GM18498 (cell line): Measurements from ENCODE around the gene BACH2.

Source experiments
- ATAC-seq: cut with Tn5 transposase; IDR thresholded peaks from one replicate; pipeline ENCODE4 v1.9.1; 2021; ENCODE audit warnings: mild to moderate bottlenecking, moderate library complexity; ENCODE audit not compliant: unreplicated experiment

BACH2 gene

DNA sequence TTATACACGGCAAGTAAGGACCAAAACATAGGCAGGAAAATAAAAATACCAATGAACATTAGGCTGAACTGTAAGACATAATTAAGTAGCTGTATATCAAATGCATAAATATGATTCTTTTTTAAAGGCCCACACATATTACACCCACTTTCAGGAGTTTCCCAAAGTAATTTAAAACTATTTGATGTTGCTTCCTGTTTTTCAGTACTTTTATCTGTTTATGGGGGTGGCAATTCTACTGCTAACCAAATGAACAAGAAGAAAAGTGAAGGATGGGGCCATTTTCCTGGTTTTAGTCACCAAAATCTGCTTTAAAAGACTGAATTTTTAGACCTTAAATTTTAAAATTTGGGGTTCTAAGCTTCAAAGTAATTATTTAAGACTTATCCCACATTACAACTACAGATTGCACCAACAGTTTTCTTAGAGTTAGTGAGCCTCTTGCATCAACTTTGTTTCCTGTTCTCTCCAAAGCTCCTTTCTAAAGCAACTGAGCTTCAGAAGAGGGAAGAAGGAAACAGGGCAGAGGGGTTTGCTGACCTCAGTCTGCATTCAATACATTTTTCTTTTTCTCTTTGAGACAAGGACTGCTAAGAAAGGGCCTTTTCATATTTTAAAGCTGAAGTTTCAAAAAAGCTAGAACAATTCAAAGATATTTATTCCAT is 191.0 kb downstream of the BACH2 start:
- no peak for ATAC-seq

DNA sequence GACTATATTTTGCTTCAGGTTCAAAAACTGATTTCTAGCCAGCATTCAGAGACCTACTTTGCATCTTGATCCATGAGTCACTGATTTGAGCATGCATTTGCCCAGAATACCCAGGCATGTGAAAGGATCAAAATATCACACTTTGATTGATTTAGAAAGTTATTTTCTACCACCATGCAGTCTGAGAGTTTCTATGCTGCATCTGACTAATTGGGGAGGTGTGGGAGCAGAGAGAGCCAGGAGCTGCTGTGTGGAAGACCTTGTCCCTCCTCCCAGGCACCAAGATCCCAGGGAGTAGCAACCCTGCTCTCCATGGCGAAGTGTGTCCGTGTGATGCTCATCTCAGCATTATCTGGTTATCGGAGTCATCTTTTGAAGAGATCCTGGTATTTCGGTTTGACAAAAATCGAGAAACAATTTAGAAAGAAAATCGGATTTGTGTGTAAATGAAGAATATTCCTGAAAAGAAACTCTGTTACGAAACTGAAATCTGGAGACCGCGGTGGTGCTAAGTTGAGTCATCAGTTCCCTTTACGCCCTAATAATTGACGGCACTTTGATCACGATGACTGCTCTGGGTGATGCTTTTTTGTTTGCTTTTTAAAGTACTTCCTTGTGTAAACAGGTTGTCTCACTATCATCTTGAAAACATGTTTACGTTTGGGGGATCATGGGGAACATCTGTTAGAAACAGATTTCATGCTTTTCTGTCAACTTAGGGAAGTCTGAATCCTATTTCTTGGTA is 193.4 kb downstream of the BACH2 start:
- ATAC-seq = peak; percentile 84

- ATAC-seq = no peak
Observed at GRCh38 chr6:90101403-90101802, 195.2 kb downstream of the BACH2 start.

GRCh38 chr6:90100059-90100665 is 196.5 kb downstream of the BACH2 start:
- ATAC-seq = no peak

- ATAC-seq = no peak
Observed at GRCh38 chr6:90098627-90099026, 198.0 kb downstream of the BACH2 start.

- no peak for ATAC-seq
Observed at GRCh38 chr6:90098001-90098531, 198.6 kb downstream of the BACH2 start.

DNA sequence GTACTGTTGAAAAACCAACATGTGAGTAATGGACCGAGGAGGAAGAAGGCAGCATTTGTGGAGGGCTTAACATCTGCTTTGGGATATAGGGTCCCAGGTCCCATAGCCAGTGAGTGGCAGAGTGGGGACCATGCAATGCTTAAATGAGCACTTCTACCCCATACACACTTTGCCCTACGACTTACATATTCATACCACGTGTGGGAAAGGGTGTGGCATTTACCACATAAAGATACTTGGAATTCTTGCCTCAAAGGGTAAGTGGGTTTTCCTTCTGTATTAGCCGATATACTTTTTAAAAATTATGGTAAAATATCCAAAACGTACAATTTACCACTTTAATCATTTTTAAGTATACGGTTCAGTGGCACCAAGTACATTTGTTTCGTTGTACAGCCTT is 199.3 kb downstream of the BACH2 start:
- ATAC-seq = no peak

DNA sequence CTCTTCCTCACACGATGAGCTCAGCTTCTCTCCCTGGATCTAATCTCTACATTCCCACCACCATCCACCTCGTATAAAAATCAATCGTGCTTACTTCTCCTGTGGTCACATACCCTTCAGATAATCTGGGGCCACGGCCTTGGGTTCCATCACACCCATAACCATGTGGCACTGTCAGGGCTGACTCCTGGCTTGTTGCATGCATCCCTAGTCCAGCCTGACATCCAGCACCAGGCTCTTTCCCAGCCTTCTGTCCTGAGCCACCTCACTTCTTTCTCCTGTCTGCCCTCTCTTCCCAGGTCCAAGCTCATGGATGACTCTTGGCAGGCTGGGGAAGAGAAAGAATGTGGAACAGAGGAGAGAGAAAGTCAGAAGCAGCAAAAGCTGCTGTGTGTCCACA is 199.8 kb downstream of the BACH2 start:
- no peak for ATAC-seq

DNA sequence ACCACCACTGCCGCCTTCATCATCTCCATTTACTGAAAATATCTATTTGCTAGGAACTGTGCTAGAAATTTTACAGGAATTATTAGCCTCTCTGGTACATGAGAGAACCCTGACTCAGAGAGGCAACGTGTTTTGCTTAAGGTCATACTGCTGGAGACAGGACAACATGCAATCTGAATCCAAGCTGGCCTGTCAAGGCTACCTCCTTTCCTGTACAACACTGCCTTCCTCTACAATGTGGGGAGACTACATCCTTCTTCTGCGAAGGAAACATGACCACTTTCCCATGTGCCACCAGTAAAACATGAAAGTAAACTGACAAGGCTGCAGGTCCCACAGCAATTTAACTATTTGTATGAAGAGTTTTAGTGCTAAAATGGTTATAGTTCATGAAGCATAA is 200.9 kb downstream of the BACH2 start:
- ATAC-seq = no peak

DNA sequence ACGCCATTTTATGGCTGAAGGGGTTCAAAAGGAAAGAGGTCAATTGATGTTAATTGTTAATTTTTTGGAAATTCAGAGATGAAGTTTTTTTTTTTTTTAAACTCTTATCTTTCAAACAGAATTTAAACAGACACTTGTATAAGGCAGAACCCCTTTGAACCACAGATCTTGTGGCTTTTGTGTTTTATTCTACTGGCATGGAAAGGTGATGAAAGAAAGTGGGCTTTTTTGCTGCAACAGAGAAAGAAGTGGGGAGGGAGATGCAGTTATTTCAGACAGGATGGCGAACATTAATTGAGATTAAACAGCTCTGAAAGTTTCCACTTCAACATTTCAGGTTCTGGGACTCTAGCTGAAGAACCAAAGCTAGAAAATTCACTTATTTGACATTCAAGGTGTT is 201.5 kb downstream of the BACH2 start:
- ATAC-seq = no peak

GRCh38 chr6:90093558-90094073 is 203.0 kb downstream of the BACH2 start:
- no peak for ATAC-seq

GRCh38 chr6:90090866-90091265 is 205.8 kb downstream of the BACH2 start:
- ATAC-seq = no peak

GRCh38 chr6:90088009-90088408 is 208.6 kb downstream of the BACH2 start:
- ATAC-seq = no peak

DNA sequence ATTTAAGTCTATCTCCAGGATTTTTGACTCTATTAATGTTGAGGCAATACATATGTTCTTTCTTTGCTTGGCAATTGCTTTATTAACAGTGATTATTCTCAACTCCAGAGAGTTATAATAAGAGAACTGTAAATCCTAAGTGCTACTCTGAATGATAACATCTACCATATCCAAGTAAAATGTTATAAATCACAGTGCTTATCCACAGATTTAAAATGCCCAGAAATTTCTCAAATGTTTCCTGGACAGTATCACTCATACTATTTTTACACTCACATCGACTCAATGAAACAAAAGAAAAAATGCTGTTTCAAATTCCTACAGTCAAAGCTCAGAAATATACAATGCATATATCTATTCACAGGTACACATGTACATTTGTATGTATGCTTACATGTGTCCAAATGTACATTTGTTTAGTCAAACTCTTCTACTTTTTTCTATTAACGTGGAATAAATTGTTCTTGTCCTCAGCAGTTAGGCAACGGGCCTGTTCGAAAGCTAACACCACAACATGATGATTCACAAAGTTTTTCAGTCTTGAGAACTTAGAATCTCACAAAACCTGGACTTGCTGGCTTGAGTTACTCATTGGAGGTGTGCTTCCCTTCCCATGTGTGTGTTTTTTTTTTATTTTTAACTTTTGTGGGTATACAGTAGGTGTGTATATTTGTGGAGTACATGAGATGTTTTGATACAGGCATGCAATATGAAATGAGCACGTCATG is 209.4 kb downstream of the BACH2 start:
- no peak for ATAC-seq

- ATAC-seq = no peak
Observed at GRCh38 chr6:90086517-90086916, 210.1 kb downstream of the BACH2 start.

DNA sequence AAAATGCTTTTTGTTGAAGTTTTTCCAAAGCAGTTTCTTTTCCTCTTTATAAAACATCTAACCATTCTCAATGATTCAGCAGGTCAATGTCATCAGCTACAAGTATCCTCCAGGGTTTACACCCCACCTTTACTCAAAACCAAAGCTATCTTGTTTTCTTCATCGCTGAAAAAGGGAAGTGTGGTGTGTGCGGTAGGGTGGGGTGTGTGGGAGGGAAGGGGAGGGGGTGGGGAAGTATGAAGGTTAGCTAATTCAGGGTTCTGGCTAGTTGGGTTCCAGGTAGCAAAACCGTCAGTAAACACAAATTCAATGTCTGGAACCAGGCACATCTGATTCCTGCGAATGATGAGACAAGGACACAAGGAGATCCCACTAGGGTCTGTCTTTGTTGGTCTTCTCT is 212.8 kb downstream of the BACH2 start:
- ATAC-seq = peak; percentile 66

- ATAC-seq = no peak
Observed at GRCh38 chr6:90082847-90083246, 213.8 kb downstream of the BACH2 start.

GRCh38 chr6:90080876-90081481 is 215.7 kb downstream of the BACH2 start:
- peak; percentile 81 for ATAC-seq

DNA sequence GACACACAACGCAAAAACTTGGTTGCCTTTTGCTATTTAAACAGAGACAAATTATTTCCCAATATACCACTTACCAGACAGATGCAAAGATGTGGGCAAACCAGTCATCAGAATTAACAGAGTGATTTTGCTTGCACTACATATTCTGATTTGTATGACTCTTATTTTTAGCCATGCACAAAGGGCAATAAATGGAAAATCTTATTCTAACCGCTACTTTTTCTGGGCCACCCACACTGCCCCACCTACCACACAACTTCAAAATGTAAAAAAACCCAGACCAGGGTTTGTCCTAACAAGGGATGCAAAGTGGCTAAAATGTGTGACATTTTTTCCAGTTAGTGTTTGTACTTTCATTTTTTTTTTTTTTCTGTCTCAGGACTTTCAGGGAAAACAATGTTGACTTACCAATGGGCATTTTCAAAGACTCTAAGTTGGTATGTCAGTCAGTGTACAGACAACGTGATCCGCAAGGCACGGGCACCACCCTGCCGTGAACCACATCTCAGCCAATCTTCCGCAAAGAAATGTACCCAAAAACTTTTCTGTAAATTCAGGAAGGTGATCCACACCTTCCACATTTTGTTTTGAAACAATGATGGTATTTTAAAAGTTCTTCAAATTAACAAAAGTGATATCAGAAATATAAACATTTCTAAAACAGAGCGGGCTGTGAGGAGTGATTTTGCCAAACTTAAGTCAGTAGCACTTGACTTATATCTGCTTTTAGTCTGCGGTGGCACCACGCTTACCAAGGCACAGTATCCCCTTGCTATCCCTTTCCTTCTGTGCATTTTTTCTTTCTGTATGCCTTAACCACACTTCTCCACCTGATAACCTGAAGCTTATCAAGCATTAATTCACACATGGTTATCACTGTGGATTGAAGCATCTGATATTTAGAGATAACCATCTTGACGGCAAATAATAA is 216.8 kb downstream of the BACH2 start:
- no peak for ATAC-seq
